HepG2 (cell line): Measurements from ENCODE around the gene TAS1R1. TPM values are rescaled to one million over a fixed set of nuclear protein-coding genes. Genes with fewer than 3 reads are reported as not detected.
A peak's percentile ranks its signal among the peaks of the same experiment; 100 is the strongest.

Experiments
- ASH2L ChIP-seq: fragments of 300-600, 200-600 bp; sonication (generic); IDR thresholded peaks from 2 replicates; pipeline ENCODE4 v1.7.0; 2017; ENCODE audit warnings: low read depth, mild to moderate bottlenecking, moderate library complexity, mixed read lengths, low read length; ENCODE audit not compliant: insufficient read length
- FOXA1 ChIP-seq, 2 experiments: fragments of 450-650 bp in 1 of 2; sonication (generic) in 1 of 2; formaldehyde crosslinking in 1 of 2; IDR thresholded peaks; 2 replicates each; pipeline versions ENCODE4 v1.4.0 to v1.6.1; 2016 to 2020; ENCODE audit warnings: missing genetic modification reagents in 1 of 2
- FOXP1 ChIP-seq, 2 experiments: fragments of 450-650 bp in 1 of 2; IDR thresholded peaks; 2 replicates each; pipeline ENCODE4 v1.6.1; 2017 to 2018; ENCODE audit warnings: antibody characterized with exemption in 1 of 2
- GATA4 ChIP-seq: sonication (generic); IDR thresholded peaks from 2 replicates; pipeline ENCODE4 v1.6.1; 2016; ENCODE audit warnings: antibody characterized with exemption, low read depth, borderline replicate concordance
- GTF3A ChIP-seq: sonication (generic); formaldehyde crosslinking; conservative IDR thresholded peaks from 2 replicates; pipeline ENCODE4 v1.4.0; 2020; ENCODE audit warnings: mild to moderate bottlenecking, missing genetic modification reagents
- HOXA3 ChIP-seq: sonication (generic); formaldehyde crosslinking; IDR thresholded peaks from 2 replicates; pipeline ENCODE4 v1.5.0; 2020; ENCODE audit warnings: missing genetic modification reagents
- JUN ChIP-seq: sonication (generic); formaldehyde crosslinking; IDR thresholded peaks from 2 replicates; pipeline ENCODE4 v1.4.0; 2020; ENCODE audit warnings: mild to moderate bottlenecking, missing genetic modification reagents
- MBNL3 ChIP-seq: fragments of 250-450 bp; sonication (Bioruptor Pico); conservative IDR thresholded peaks from 2 replicates; pipeline ENCODE4 v1.8.0; 2022; ENCODE audit warnings: mild to moderate bottlenecking, inconsistent platforms
- PITX1 ChIP-seq: sonication (generic); formaldehyde crosslinking; IDR thresholded peaks from 2 replicates; pipeline ENCODE4 v1.5.1; 2020; ENCODE audit warnings: mild to moderate bottlenecking, missing genetic modification reagents
- ZNF12 ChIP-seq: sonication (generic); formaldehyde crosslinking; IDR thresholded peaks from 2 replicates; pipeline ENCODE4 v1.5.0; 2020; ENCODE audit warnings: missing genetic modification reagents
- polyA plus RNA-seq, 8 experiments: library from polyadenylated mRNA; depleted of rRNA in 3 of 8; stranded (reverse) in 7 of 8; unstranded in 1 of 8; fragments of >200 nt; fragmentation: Illumina TruSeq in 4 of 8; extraction: Trizol in 4 of 8; gene quantifications; 2 replicates each; pipeline versions ENCODE4 v1.2.1 to v1.2.3, GENCODE V29; 2011 to 2016; ENCODE audit warnings: low read depth in 4 of 8, missing spikeins in 1 of 8, mixed read lengths in 1 of 8; ENCODE audit not compliant: insufficient read depth in 1 of 8
- total RNA-seq, 5 experiments: library from RNA; depleted of rRNA; stranded (reverse); fragments of >200 nt; fragmentation: Illumina TruSeq; extraction: Trizol; gene quantifications; 2 replicates each; pipeline ENCODE4 v1.2.3, GENCODE V29; 2016; ENCODE audit warnings: low read depth in 1 of 5
- TF ChIP-seq, protein P1 (sequence below): sonication (generic); formaldehyde crosslinking; IDR thresholded peaks from 2 replicates; pipeline ENCODE4 v1.5.1; 2020; ENCODE audit warnings: missing genetic modification reagents, mild to moderate bottlenecking, borderline replicate concordance
- TF ChIP-seq, protein P2 (sequence below), 2 experiments: fragments of 450-650 bp in 1 of 2; sonication (generic) in 1 of 2; formaldehyde crosslinking; IDR thresholded peaks; 2 replicates each; pipeline versions ENCODE4 v1.5.0 to v1.8.0; 2020 to 2022; ENCODE audit warnings: mild to moderate bottlenecking in 1 of 2, missing genetic modification reagents in 1 of 2
- TF ChIP-seq, protein P3 (sequence below): sonication (generic); formaldehyde crosslinking; IDR thresholded peaks from 2 replicates; pipeline ENCODE4 v1.4.0; 2020; ENCODE audit warnings: mild to moderate bottlenecking, missing genetic modification reagents
- TF ChIP-seq, protein P4 (sequence below): IDR thresholded peaks from 2 replicates; pipeline ENCODE4 v1.6.1; 2016
- TF ChIP-seq, protein P5 (sequence below): sonication (generic); formaldehyde crosslinking; IDR thresholded peaks from 2 replicates; pipeline ENCODE4 v1.5.1; 2020; ENCODE audit warnings: missing genetic modification reagents, mild to moderate bottlenecking, borderline replicate concordance

The TAS1R1 gene
- total and polyA plus RNA-seq, 2 of the 13 experiments (the other 11 are each of a cell fraction or from before 2014, with no cell fraction given) = 1.4 to 1.6 TPM

DNA sequence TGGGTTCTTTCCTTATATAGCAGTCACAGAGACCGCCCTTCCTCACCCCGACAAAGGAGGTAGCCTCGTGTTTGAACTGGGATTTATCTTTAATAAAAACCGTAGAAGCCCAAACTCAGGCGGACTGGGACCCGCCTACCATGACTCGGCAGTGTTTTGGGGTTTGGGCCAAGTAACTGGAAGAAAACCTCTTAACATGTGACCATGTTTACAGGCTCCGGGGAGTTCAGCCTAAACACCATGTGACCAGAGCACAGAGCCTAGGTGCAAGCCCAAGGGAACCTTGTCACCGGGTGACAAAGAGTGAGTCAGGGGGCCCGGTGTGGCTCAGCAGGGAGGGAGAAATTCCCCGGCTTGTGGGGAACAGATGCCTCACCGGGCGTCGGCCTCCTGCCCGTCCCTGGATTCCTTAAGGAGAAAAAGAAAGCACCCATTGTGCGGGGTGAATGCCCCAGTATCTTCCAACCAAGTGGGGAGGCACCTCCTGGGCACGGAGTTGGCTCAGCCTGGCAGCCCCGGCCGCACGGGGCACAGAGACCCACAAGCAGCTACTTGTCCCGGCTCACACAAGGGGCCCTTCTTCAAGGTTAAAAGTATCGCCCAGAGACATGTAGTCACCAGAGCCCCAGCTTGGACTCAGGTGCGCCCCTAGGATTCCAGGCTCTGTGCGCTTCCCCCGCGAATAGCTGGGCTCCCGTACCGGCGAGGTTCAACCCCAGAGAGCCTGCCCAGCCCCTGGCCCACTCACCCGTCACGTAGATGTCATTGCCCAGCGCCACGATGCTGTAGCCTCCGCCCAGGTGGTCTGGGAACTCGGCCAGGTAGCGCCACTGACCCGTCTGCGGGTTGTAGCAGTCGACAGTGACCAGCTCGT is 46.2 kb downstream of the TAS1R1 start (continued):
- no peak for TF ChIP-seq FOXA1 (IDR thresholded peaks at IDR 0.05)
- TF ChIP-seq FOXA1 (CRISPR knock-in tag; IDR thresholded peaks at IDR 0.05) = peak; percentile 66
- TF ChIP-seq, protein P1, sequence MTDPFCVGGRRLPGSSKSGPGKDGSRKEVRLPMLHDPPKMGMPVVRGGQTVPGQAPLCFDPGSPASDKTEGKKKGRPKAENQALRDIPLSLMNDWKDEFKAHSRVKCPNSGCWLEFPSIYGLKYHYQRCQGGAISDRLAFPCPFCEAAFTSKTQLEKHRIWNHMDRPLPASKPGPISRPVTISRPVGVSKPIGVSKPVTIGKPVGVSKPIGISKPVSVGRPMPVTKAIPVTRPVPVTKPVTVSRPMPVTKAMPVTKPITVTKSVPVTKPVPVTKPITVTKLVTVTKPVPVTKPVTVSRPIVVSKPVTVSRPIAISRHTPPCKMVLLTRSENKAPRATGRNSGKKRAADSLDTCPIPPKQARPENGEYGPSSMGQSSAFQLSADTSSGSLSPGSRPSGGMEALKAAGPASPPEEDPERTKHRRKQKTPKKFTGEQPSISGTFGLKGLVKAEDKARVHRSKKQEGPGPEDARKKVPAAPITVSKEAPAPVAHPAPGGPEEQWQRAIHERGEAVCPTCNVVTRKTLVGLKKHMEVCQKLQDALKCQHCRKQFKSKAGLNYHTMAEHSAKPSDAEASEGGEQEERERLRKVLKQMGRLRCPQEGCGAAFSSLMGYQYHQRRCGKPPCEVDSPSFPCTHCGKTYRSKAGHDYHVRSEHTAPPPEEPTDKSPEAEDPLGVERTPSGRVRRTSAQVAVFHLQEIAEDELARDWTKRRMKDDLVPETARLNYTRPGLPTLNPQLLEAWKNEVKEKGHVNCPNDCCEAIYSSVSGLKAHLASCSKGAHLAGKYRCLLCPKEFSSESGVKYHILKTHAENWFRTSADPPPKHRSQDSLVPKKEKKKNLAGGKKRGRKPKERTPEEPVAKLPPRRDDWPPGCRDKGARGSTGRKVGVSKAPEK (CRISPR knock-in tag) = no peak
- 0 out of 2 replicates have a peak, but pooled peaks have one; percentile 30 for TF ChIP-seq PITX1
- no peak for TF ChIP-seq JUN (CRISPR knock-in tag)
- TF ChIP-seq, protein P2, sequence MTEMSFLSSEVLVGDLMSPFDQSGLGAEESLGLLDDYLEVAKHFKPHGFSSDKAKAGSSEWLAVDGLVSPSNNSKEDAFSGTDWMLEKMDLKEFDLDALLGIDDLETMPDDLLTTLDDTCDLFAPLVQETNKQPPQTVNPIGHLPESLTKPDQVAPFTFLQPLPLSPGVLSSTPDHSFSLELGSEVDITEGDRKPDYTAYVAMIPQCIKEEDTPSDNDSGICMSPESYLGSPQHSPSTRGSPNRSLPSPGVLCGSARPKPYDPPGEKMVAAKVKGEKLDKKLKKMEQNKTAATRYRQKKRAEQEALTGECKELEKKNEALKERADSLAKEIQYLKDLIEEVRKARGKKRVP (CRISPR knock-in tag; IDR thresholded peaks at IDR 0.05) = peak in 1 of 2 experiments; percentile 27; a peak in 1 of 4 replicates
- no peak for TF ChIP-seq MBNL3 (CRISPR knock-in tag)
- peak; percentile 31; the same call in 1 of the 2 replicates for TF ChIP-seq GATA4
- TF ChIP-seq, protein P3, sequence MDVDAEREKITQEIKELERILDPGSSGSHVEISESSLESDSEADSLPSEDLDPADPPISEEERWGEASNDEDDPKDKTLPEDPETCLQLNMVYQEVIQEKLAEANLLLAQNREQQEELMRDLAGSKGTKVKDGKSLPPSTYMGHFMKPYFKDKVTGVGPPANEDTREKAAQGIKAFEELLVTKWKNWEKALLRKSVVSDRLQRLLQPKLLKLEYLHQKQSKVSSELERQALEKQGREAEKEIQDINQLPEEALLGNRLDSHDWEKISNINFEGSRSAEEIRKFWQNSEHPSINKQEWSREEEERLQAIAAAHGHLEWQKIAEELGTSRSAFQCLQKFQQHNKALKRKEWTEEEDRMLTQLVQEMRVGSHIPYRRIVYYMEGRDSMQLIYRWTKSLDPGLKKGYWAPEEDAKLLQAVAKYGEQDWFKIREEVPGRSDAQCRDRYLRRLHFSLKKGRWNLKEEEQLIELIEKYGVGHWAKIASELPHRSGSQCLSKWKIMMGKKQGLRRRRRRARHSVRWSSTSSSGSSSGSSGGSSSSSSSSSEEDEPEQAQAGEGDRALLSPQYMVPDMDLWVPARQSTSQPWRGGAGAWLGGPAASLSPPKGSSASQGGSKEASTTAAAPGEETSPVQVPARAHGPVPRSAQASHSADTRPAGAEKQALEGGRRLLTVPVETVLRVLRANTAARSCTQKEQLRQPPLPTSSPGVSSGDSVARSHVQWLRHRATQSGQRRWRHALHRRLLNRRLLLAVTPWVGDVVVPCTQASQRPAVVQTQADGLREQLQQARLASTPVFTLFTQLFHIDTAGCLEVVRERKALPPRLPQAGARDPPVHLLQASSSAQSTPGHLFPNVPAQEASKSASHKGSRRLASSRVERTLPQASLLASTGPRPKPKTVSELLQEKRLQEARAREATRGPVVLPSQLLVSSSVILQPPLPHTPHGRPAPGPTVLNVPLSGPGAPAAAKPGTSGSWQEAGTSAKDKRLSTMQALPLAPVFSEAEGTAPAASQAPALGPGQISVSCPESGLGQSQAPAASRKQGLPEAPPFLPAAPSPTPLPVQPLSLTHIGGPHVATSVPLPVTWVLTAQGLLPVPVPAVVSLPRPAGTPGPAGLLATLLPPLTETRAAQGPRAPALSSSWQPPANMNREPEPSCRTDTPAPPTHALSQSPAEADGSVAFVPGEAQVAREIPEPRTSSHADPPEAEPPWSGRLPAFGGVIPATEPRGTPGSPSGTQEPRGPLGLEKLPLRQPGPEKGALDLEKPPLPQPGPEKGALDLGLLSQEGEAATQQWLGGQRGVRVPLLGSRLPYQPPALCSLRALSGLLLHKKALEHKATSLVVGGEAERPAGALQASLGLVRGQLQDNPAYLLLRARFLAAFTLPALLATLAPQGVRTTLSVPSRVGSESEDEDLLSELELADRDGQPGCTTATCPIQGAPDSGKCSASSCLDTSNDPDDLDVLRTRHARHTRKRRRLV (CRISPR knock-in tag) = peak; percentile 58; the same call in 1 of the 2 replicates
- 0 out of 2 replicates have a peak, but pooled peaks have one; percentile 39 for TF ChIP-seq GTF3A
- 0 out of 2 replicates have a peak, but pooled peaks have one; percentile 6 for TF ChIP-seq HOXA3
- no peak for TF ChIP-seq FOXP1 (IDR thresholded peaks at IDR 0.05)
- TF ChIP-seq FOXP1 (CRISPR knock-in tag; IDR thresholded peaks at IDR 0.05) = peak; percentile 71
- TF ChIP-seq, protein P4, sequence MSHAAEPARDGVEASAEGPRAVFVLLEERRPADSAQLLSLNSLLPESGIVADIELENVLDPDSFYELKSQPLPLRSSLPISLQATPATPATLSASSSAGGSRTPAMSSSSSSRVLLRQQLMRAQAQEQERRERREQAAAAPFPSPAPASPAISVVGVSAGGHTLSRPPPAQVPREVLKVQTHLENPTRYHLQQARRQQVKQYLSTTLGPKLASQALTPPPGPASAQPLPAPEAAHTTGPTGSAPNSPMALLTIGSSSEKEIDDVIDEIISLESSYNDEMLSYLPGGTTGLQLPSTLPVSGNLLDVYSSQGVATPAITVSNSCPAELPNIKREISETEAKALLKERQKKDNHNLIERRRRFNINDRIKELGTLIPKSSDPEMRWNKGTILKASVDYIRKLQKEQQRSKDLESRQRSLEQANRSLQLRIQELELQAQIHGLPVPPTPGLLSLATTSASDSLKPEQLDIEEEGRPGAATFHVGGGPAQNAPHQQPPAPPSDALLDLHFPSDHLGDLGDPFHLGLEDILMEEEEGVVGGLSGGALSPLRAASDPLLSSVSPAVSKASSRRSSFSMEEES = peak; percentile 93
- TF ChIP-seq ZNF12 (CRISPR knock-in tag) = no peak
- TF ChIP-seq ASH2L = peak; percentile 25
- TF ChIP-seq, protein P5, sequence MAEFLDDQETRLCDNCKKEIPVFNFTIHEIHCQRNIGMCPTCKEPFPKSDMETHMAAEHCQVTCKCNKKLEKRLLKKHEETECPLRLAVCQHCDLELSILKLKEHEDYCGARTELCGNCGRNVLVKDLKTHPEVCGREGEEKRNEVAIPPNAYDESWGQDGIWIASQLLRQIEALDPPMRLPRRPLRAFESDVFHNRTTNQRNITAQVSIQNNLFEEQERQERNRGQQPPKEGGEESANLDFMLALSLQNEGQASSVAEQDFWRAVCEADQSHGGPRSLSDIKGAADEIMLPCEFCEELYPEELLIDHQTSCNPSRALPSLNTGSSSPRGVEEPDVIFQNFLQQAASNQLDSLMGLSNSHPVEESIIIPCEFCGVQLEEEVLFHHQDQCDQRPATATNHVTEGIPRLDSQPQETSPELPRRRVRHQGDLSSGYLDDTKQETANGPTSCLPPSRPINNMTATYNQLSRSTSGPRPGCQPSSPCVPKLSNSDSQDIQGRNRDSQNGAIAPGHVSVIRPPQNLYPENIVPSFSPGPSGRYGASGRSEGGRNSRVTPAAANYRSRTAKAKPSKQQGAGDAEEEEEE (CRISPR knock-in tag) = no peak
